Glomerular endothelial cell (primary cell): Measurements from ENCODE around the gene TGFB2. TPM values are rescaled to one million over a fixed set of nuclear protein-coding genes. Genes with fewer than 3 reads are reported as not detected.

ENCODE experiments used
- DNase-seq: peaks from one replicate; pipeline ENCODE4 v3.0.0-alpha.2; 2011; ENCODE audit warnings: low read depth, low spot score; ENCODE audit errors: extremely low read depth
- total RNA-seq: library from RNA; depleted of rRNA; stranded (reverse); fragments of >200 nt; gene quantifications from 2 replicates; pipeline ENCODE4 v1.2.3, GENCODE V29; 2015

The TGFB2 gene
- total RNA-seq, 1 donor from 2014 or later = 48.7 TPM

GRCh38 chr1:218413179-218413578, 68.0 kb downstream of the TGFB2 start:
- no peak for DNase-seq

GRCh38 chr1:218414060-218414728, 69.1 kb downstream of the TGFB2 start:
- DNase-seq = no peak

- no peak for DNase-seq
Measured at GRCh38 chr1:218415726-218416125, 70.6 kb downstream of the TGFB2 start.

- no peak for DNase-seq
Measured at GRCh38 chr1:218421531-218421930, 76.4 kb downstream of the TGFB2 start.

- no peak for DNase-seq
Measured at GRCh38 chr1:218424502-218424901, 79.4 kb downstream of the TGFB2 start.

- no peak for DNase-seq
Measured at GRCh38 chr1:218425647-218426342, 80.7 kb downstream of the TGFB2 start.

GRCh38 chr1:218426343-218426657, 81.2 kb downstream of the TGFB2 start:
- no peak for DNase-seq

GRCh38 chr1:218429301-218429700, 84.2 kb downstream of the TGFB2 start:
- DNase-seq = no peak

GRCh38 chr1:218430346-218430745, 85.2 kb downstream of the TGFB2 start:
- DNase-seq = no peak

- peak; percentile 10 for DNase-seq
Measured at GRCh38 chr1:218430822-218431221, 85.7 kb downstream of the TGFB2 start.

- no peak for DNase-seq
Measured at GRCh38 chr1:218431476-218431875, 86.3 kb downstream of the TGFB2 start.

- DNase-seq = no peak
Measured at GRCh38 chr1:218433744-218434143, 88.6 kb downstream of the TGFB2 start.

GRCh38 chr1:218435528-218435927, 90.4 kb downstream of the TGFB2 start:
- DNase-seq = no peak

- DNase-seq = no peak
Measured at GRCh38 chr1:218436346-218436745, 91.2 kb downstream of the TGFB2 start.

GRCh38 chr1:218436997-218437396, 91.9 kb downstream of the TGFB2 start:
- DNase-seq = no peak

GRCh38 chr1:218439541-218440295, 94.6 kb downstream of the TGFB2 start:
- no peak for DNase-seq

GRCh38 chr1:218443255-218443654, 98.1 kb downstream of the TGFB2 start:
- no peak for DNase-seq

- no peak for DNase-seq
Measured at GRCh38 chr1:218444173-218444572, 99.0 kb downstream of the TGFB2 start.

GRCh38 chr1:218444588-218444987, 99.5 kb downstream of the TGFB2 start:
- DNase-seq = no peak

- no peak for DNase-seq
Measured at GRCh38 chr1:218447010-218447689, 102.0 kb downstream of the TGFB2 start.

GRCh38 chr1:218451415-218451814, 106.3 kb downstream of the TGFB2 start:
- no peak for DNase-seq
